HCT116 (cell line): ENCODE measurements around the gene GRID2. TPM values are rescaled to one million over a fixed set of nuclear protein-coding genes. Genes with fewer than 3 reads are reported as not detected.

Source experiments
- ATAC-seq: fragments of 200-7000 bp; cut with Tn5 transposase; 2 replicates; pipeline ENCODE4 v1.9.1; 2020; ENCODE audit warnings: mild to moderate bottlenecking, moderate library complexity
- BruUV-seq: library from RNA; stranded (reverse); fragments of 400-500 nt; replicated peaks from 2 replicates; lab custom pipeline; 2021; lab: Mats Ljungman, UMichigan
- CTCF ChIA-PET: fragments of 300-600 bp; sonication (Branson Sonifier 250); formaldehyde crosslinking; loops from one replicate; lab custom pipeline; 2021; ENCODE audit warnings: antibody characterized with exemption; lab: Charles Lee
- POLR2A ChIA-PET: fragments of 300-600, 350-600 bp; sonication (Branson Sonifier 250); formaldehyde crosslinking; loops from one replicate; lab custom pipeline; 2021; ENCODE audit warnings: antibody characterized with exemption; lab: Charles Lee
- RAD21 ChIA-PET, 2 experiments: fragments of 300-600 bp; sonication (Branson Sonifier 250); formaldehyde crosslinking; loops; one replicate each; lab custom pipeline; 2023; ENCODE audit warnings: low total read pairs in 2 of 2; ENCODE audit not compliant: uncharacterized antibody in 2 of 2, unreplicated experiment in 2 of 2, low non-redundant PET in 1 of 2; lab: Charles Lee
- DNase-seq: peaks from one replicate; pipeline ENCODE4 v3.0.0-alpha.2; 2010; ENCODE audit warnings: low read depth, low spot score
- H2AFZ ChIP-seq: fragments of 200-600 bp; shearing (Covaris generic), sonication (generic); 2 replicates; pipeline ENCODE4 v1.6.1; 2017; ENCODE audit warnings: low read depth, mixed run types, mixed read lengths, antibody characterized with exemption, low read length; ENCODE audit not compliant: poor library complexity, severe bottlenecking
- H3K27ac ChIP-seq: 2 replicates; pipeline ENCODE4 v1.5.1; 2012; ENCODE audit warnings: low read depth, low read length
- H3K27me3 ChIP-seq: fragments of 200-600 bp; sonication (generic); 2 replicates; pipeline ENCODE4 v1.6.1; 2016; ENCODE audit warnings: mixed run types, low read length, mixed read lengths; ENCODE audit not compliant: insufficient read depth
- H3K36me3 ChIP-seq, 2 experiments: fragments of 200-500 bp in 1 of 2; fragments of 200-600 bp in 1 of 2; sonication (Bioruptor generic) in 1 of 2; sonication (generic) in 1 of 2; 2 replicates each; pipeline versions ENCODE4 v1.5.1 to v1.6.1; 2014 to 2016; ENCODE audit warnings: low read length in 2 of 2, inconsistent platforms in 1 of 2, mixed read lengths in 1 of 2, mixed run types in 1 of 2; ENCODE audit not compliant: insufficient read depth in 2 of 2, control insufficient read depth in 1 of 2
- H3K4me1 ChIP-seq, 2 experiments: fragments of 200-600 bp in 1 of 2; sonication (generic) in 1 of 2; 2 replicates each; pipeline versions ENCODE4 v1.5.1 to v1.6.1; 2012 to 2017; ENCODE audit warnings: low read length in 2 of 2, inconsistent platforms in 1 of 2, mild to moderate bottlenecking in 1 of 2, mixed read lengths in 1 of 2, mixed run types in 1 of 2, moderate library complexity in 1 of 2; ENCODE audit not compliant: insufficient read depth in 2 of 2, control insufficient read depth in 1 of 2
- H3K4me2 ChIP-seq: fragments of 200-600 bp; sonication (generic); 2 replicates; pipeline ENCODE4 v1.6.1; 2017; ENCODE audit warnings: mixed run types, low read length, mixed read lengths
- H3K4me3 ChIP-seq, 2 experiments: fragments of 200-600 bp in 1 of 2; sonication (generic) in 1 of 2; replicated peaks in 1 of 2; 2 replicates each; pipeline ENCODE4 v1.5.1; 2011 to 2016; ENCODE audit warnings: low read length in 2 of 2, control low read depth in 1 of 2, low read depth in 1 of 2, mild to moderate bottlenecking in 1 of 2, mixed read lengths in 1 of 2, mixed run types in 1 of 2
- H3K79me2 ChIP-seq: fragments of 200-600 bp; sonication (generic); 2 replicates; pipeline ENCODE4 v1.6.1; 2017; ENCODE audit warnings: mild to moderate bottlenecking, mixed run types, low read length, moderate library complexity, mixed read lengths; ENCODE audit not compliant: insufficient read depth
- H3K9ac ChIP-seq: fragments of 200-600 bp; sonication (generic); 2 replicates; pipeline ENCODE4 v1.6.1; 2016; ENCODE audit warnings: low read length, mixed read lengths
- H3K9me2 ChIP-seq: fragments of 200-600 bp; sonication (generic), shearing (Covaris generic); 2 replicates; pipeline ENCODE4 v1.6.1; 2017; ENCODE audit warnings: mixed run types, mild to moderate bottlenecking, moderate library complexity; ENCODE audit not compliant: insufficient read depth
- H3K9me3 ChIP-seq, 2 experiments: fragments of 200-500 bp in 1 of 2; fragments of 200-600 bp in 1 of 2; sonication (Bioruptor generic) in 1 of 2; sonication (generic) in 1 of 2; 2 replicates each; pipeline ENCODE4 v1.6.1; 2014 to 2017; ENCODE audit warnings: low read length in 2 of 2, mixed read lengths in 2 of 2, inconsistent platforms in 1 of 2, low read depth in 1 of 2, mild to moderate bottlenecking in 1 of 2, mixed run types in 1 of 2, moderate library complexity in 1 of 2; ENCODE audit not compliant: control insufficient read depth in 1 of 2, insufficient read depth in 1 of 2
- H4K20me1 ChIP-seq: fragments of 200-600 bp; sonication (generic), shearing (Covaris generic); 2 replicates; pipeline ENCODE4 v1.6.1; 2017; ENCODE audit warnings: mixed run types, mild to moderate bottlenecking, moderate library complexity; ENCODE audit not compliant: insufficient read depth
- ATF3 ChIP-seq: IDR thresholded peaks from 2 replicates; pipeline ENCODE4 v1.6.1; 2012
- CEBPB ChIP-seq: IDR thresholded peaks from 2 replicates; pipeline ENCODE4 v1.6.1; 2012; ENCODE audit warnings: low read depth
- CTCF ChIP-seq, 3 experiments: fragments of 200-600 bp in 1 of 3; sonication (generic) in 1 of 3; IDR thresholded peaks in 2 of 3; conservative IDR thresholded peaks in 1 of 3; 2 replicates each; pipeline ENCODE4 v1.5.1; 2012 to 2017; ENCODE audit warnings: low read depth in 2 of 3, low read length in 2 of 3, antibody characterized with exemption in 1 of 3, borderline replicate concordance in 1 of 3, control low read depth in 1 of 3, mild to moderate bottlenecking in 1 of 3, mixed read lengths in 1 of 3, mixed run types in 1 of 3, moderate library complexity in 1 of 3; ENCODE audit not compliant: insufficient read depth in 1 of 3
- EGR1 ChIP-seq: IDR thresholded peaks from 2 replicates; pipeline ENCODE4 v1.6.1; 2012; ENCODE audit warnings: low read depth
- ELF1 ChIP-seq: IDR thresholded peaks from 2 replicates; pipeline ENCODE4 v1.6.1; 2012; ENCODE audit warnings: low read depth, borderline replicate concordance
- FOSL1 ChIP-seq: IDR thresholded peaks from 2 replicates; pipeline ENCODE4 v1.6.1; 2012; ENCODE audit warnings: low read depth
- JUND ChIP-seq: IDR thresholded peaks from 2 replicates; pipeline ENCODE4 v1.6.1; 2012
- MAX ChIP-seq: IDR thresholded peaks from 2 replicates; pipeline ENCODE4 v1.6.1; 2012
- POLR2A ChIP-seq: IDR thresholded peaks from 2 replicates; pipeline ENCODE4 v1.7.0; 2011; ENCODE audit warnings: borderline replicate concordance; ENCODE audit not compliant: insufficient read depth, insufficient read length; ENCODE audit errors: extremely low read depth
- REST ChIP-seq: IDR thresholded peaks from 2 replicates; pipeline ENCODE4 v1.6.1; 2012; ENCODE audit warnings: low read depth
- SP1 ChIP-seq: IDR thresholded peaks from 2 replicates; pipeline ENCODE4 v1.6.1; 2012; ENCODE audit warnings: low read depth
- SRF ChIP-seq: IDR thresholded peaks from 2 replicates; pipeline ENCODE4 v1.6.1; 2012; ENCODE audit warnings: low read depth
- TCF7L2 ChIP-seq: IDR thresholded peaks from 2 replicates; pipeline ENCODE4 v1.7.0; 2011; ENCODE audit warnings: borderline replicate concordance, inconsistent platforms; ENCODE audit not compliant: insufficient read depth, insufficient read length; ENCODE audit errors: extremely low read depth
- ZNF274 ChIP-seq: fragments of 200-500 bp; sonication (Bioruptor generic); IDR thresholded peaks from 2 replicates; pipeline ENCODE4 v1.6.1; 2014; ENCODE audit warnings: mild to moderate bottlenecking, low read depth, low read length, inconsistent platforms
- intact Hi-C: fragments of 100-400 bp; cut with micrococcal nuclease; formaldehyde crosslinking; loops from 2 replicates; pipeline ENCODE4 v1.10.0; 2022
- total RNA-seq: library from RNA; stranded (reverse); gene quantifications from one replicate; pipeline ENCODE4 v1.2.1, GENCODE V29; 2021; ENCODE audit not compliant: unreplicated experiment

Gene GRID2
- total RNA-seq, 1 experiment from 2014 or later: not detected

- H3K27me3 ChIP-seq: no peaks in the 10 kb centered on the region
- H3K4me3 ChIP-seq: no peak overlapping the region
- no peak overlapping the region for H3K27ac ChIP-seq
- CTCF ChIA-PET: no interaction called here
- intact Hi-C loops: no loop called here
- ATAC-seq (no peak), DNase-seq (no peak)
- RAD21 ChIA-PET: no interaction called here
- no peak overlapping the region for H3K9ac ChIP-seq
- no peaks in the 10 kb centered on the region for H3K9me2 ChIP-seq
- H3K79me2 ChIP-seq: no peaks in the 10 kb centered on the region
- TF ChIP-seq FOSL1 (no peak), JUND (no peak)
- POLR2A ChIA-PET: no interaction called here
- no peaks in the 10 kb centered on the region for H3K9me3 ChIP-seq
- H3K4me2 ChIP-seq: no peak overlapping the region
- no peaks in the 10 kb centered on the region for H4K20me1 ChIP-seq
- no peaks in the 10 kb centered on the region for H3K36me3 ChIP-seq
- no peaks in the 10 kb centered on the region for H3K4me1 ChIP-seq
- no TSS peak for BruUV-seq
- no peak overlapping the region for H2AFZ ChIP-seq
Measured at GRCh38 chr4:93289241-93289640, 985.5 kb downstream of the GRID2 start.

GRCh38 chr4:93289831-93290230 lies 986.1 kb downstream of the GRID2 start:
- no peak for DNase-seq
- Histone ChIP-seq H3K4me1 (no peaks in the 10 kb centered on the region), H3K36me3 (no peaks in the 10 kb centered on the region), H3K9ac (no peak overlapping the region), H4K20me1 (no peaks in the 10 kb centered on the region), H3K9me2 (no peaks in the 10 kb centered on the region), H3K9me3 (no peaks in the 10 kb centered on the region), H3K4me2 (no peak overlapping the region), H2AFZ (no peak overlapping the region), H3K27me3 (no peaks in the 10 kb centered on the region), H3K4me3 (no peak overlapping the region), H3K27ac (no peak overlapping the region), H3K79me2 (no peaks in the 10 kb centered on the region)
- RAD21 ChIA-PET: no interaction called here
- no peak for TF ChIP-seq POLR2A
- TF ChIP-seq MAX: no peak
- no peak for TF ChIP-seq ATF3
- no peak for TF ChIP-seq FOSL1
- no peak for TF ChIP-seq SP1
- no peak for TF ChIP-seq CTCF (IDR thresholded peaks at IDR 0.05 in 2 of 3, conservative IDR thresholded peaks at IDR 0.05 in 1 of 3; ENCODE audit: borderline replicate concordance in 1 of 3, insufficient read depth in 1 of 3, low read depth in 2 of 3, low read length in 2 of 3)
- TF ChIP-seq SRF: no peak
- no peak for TF ChIP-seq ZNF274
- TF ChIP-seq EGR1: no peak
- TF ChIP-seq ELF1: no peak
- TF ChIP-seq REST: no peak
- TF ChIP-seq CEBPB: no peak
- TF ChIP-seq TCF7L2: no peak
- CTCF ChIA-PET: no interaction called here
- intact Hi-C loops: no loop called here
- POLR2A ChIA-PET: no interaction called here
- no TSS peak for BruUV-seq
- no peak for ATAC-seq
